ENCODE measurements around the gene E4F1.

E4F1 gene

GRCh38 chr16:2223221-2223941 lies at the start of gene E4F1:
Gene E4F1, plus strand, starts transcription at chr16:2223591. Its CDS starts 23 bp downstream, at chr16:2223614.
- DNase-seq, result peak; percentile 99

GRCh38 chr16:2173916-2174315 lies 49.5 kb upstream of the E4F1 start:
- DNase-seq, result no peak

GRCh38 chr16:2174396-2175131 lies 48.8 kb upstream of the E4F1 start:
- no peak for DNase-seq

GRCh38 chr16:2175454-2175853 lies 47.9 kb upstream of the E4F1 start:
- DNase-seq, result no peak

GRCh38 chr16:2176047-2176446 lies 47.3 kb upstream of the E4F1 start:
- DNase-seq, result no peak

- DNase-seq, result no peak
These were observed 46.3 kb upstream of the E4F1 start for GRCh38 chr16:2177101-2177500.

GRCh38 chr16:2177561-2177960 lies 45.8 kb upstream of the E4F1 start:
- no peak for DNase-seq

GRCh38 chr16:2178321-2179106 lies 44.9 kb upstream of the E4F1 start:
- DNase-seq, result peak; percentile 28

- no peak for DNase-seq
These were observed 44.3 kb upstream of the E4F1 start for GRCh38 chr16:2179107-2179501.

- DNase-seq, result no peak
These were observed 43.8 kb upstream of the E4F1 start for GRCh38 chr16:2179576-2179975.

- no peak for DNase-seq
These were observed 42.9 kb upstream of the E4F1 start for GRCh38 chr16:2180461-2180860.

- no peak for DNase-seq
These were observed 42.1 kb upstream of the E4F1 start for GRCh38 chr16:2180962-2181923.

GRCh38 chr16:2181952-2182351 lies 41.4 kb upstream of the E4F1 start:
- no peak for DNase-seq

- no peak for DNase-seq
These were observed 39.7 kb upstream of the E4F1 start for GRCh38 chr16:2183671-2184070.

- no peak for DNase-seq
These were observed 39.0 kb upstream of the E4F1 start for GRCh38 chr16:2184346-2184745.

GRCh38 chr16:2184962-2185361 lies 38.4 kb upstream of the E4F1 start:
- no peak for DNase-seq

GRCh38 chr16:2186064-2186463 lies 37.3 kb upstream of the E4F1 start:
- no peak for DNase-seq

GRCh38 chr16:2186505-2186904 lies 36.9 kb upstream of the E4F1 start:
- no peak for DNase-seq

- DNase-seq, result no peak
These were observed 36.2 kb upstream of the E4F1 start for GRCh38 chr16:2187212-2187611.

- no peak for DNase-seq
These were observed 35.0 kb upstream of the E4F1 start for GRCh38 chr16:2188395-2188794.

GRCh38 chr16:2189252-2189893 lies 34.0 kb upstream of the E4F1 start:
- DNase-seq, result no peak

Data from stimulated activated CD4-positive, alpha-beta T cell treated with anti-CD3 and anti-CD28 coated beads, Interleukin-12 subunit alpha, Interleukin-12 subunit beta, amount 100 ng/mL, for 4 hours (primary cell).